HL-60 (cell line): ENCODE measurements around the gene GOLIM4.

Experiments
- CTCF ChIP-seq: IDR thresholded peaks from one replicate; pipeline ENCODE4 v1.5.1; 2011; ENCODE audit warnings: low read length, control low read depth, inconsistent platforms; ENCODE audit not compliant: insufficient read depth
- POLR2AphosphoS5 ChIP-seq: IDR thresholded peaks from 2 replicates; pipeline ENCODE4 v1.6.1; 2012; ENCODE audit warnings: low read depth
- REST ChIP-seq: IDR thresholded peaks from 2 replicates; pipeline ENCODE4 v1.6.1; 2012; ENCODE audit warnings: low read depth; ENCODE audit not compliant: insufficient replicate concordance

- no peak for TF ChIP-seq POLR2AphosphoS5
- no peak for TF ChIP-seq CTCF
- no peak for TF ChIP-seq REST
These were observed 37.2 kb downstream of the GOLIM4 start for GRCh38 chr3:168058481-168058880.
